ENCODE data around the gene GMDS. TPM values are rescaled to one million over a fixed set of nuclear protein-coding genes. Genes with fewer than 3 reads are reported as not detected.

GMDS gene
- total and polyA plus RNA-seq, 2 donors (not counting 1 experiment from before 2014, with no cell fraction given), result 11.5 to 16.4 TPM

- Mint-ChIP-seq H3K9me3 (ENCODE audit: insufficient read depth) (no peaks in the 10 kb centered on the region), H3K4me1 (no peaks in the 10 kb centered on the region), H3K27ac (no peak overlapping the region), H3K4me3 (no peak overlapping the region), H3K27me3 (no peaks in the 10 kb centered on the region)
- Histone ChIP-seq H3K36me3 (replicated peaks in 1 of 2; ENCODE audit: control extremely low read depth in 1 of 2, control insufficient read depth in 1 of 2, extremely low read depth in 1 of 2, insufficient read depth in 2 of 2, low read length in 1 of 2) (no peaks in the 10 kb centered on the region), H3K4me1 (ENCODE audit: control insufficient read depth in 2 of 2, insufficient read depth in 2 of 2, low read length in 2 of 2) (no peaks in the 10 kb centered on the region), H3K9me3 (ENCODE audit: control extremely low read depth in 1 of 3, control insufficient read depth in 2 of 3, insufficient read depth in 1 of 3, low read length in 2 of 3) (no peaks in the 10 kb centered on the region), H3K27ac (ENCODE audit: low read length in 2 of 2) (no peak overlapping the region), H3K9ac (ENCODE audit: low read length) (no peak overlapping the region), H2AFZ (ENCODE audit: insufficient read depth, low read depth, low read length, poor library complexity, severe bottlenecking) (no peak overlapping the region), H4K20me1 (ENCODE audit: control insufficient read depth, insufficient read depth, low read length, poor library complexity, severe bottlenecking) (no peaks in the 10 kb centered on the region), H3K27me3 (replicated peaks in 1 of 4; ENCODE audit: control extremely low read depth in 1 of 4, control insufficient read depth in 3 of 4, insufficient read depth in 4 of 4, low read length in 3 of 4) (no peaks in the 10 kb centered on the region), H3K79me2 (ENCODE audit: control insufficient read depth, insufficient read depth, low read length) (no peaks in the 10 kb centered on the region), H3K4me2 (replicated peaks; ENCODE audit: low read depth, low read length, poor library complexity, severe bottlenecking) (no peak overlapping the region), H3K4me3 (ENCODE audit: control extremely low read depth in 1 of 5, extremely low read depth in 1 of 5, insufficient read depth in 1 of 5, low read depth in 2 of 5, low read length in 4 of 5) (no peak overlapping the region)
- POLR2A ChIA-PET, result no interaction called here
- WGBS (ENCODE audit: insufficient coverage), result 94% methylated on average over 5 of the region's 5 CpGs
- no peak for ATAC-seq (ENCODE audit: low read depth)
- CTCF ChIA-PET, result no interaction called here
- DNase-seq, result no peak
- intact Hi-C loops (cut with micrococcal nuclease), result no loop called here
- TF ChIP-seq CTCF (IDR thresholded peaks at IDR 0.05) (no peak), EZH2 (IDR thresholded peaks at IDR 0.05; ENCODE audit: borderline replicate concordance, insufficient read depth, low read depth, low read length, poor library complexity, severe bottlenecking) (no peak)
Observed at GRCh38 chr6:1896897-1897296, 348.5 kb downstream of the GMDS start.

DNA sequence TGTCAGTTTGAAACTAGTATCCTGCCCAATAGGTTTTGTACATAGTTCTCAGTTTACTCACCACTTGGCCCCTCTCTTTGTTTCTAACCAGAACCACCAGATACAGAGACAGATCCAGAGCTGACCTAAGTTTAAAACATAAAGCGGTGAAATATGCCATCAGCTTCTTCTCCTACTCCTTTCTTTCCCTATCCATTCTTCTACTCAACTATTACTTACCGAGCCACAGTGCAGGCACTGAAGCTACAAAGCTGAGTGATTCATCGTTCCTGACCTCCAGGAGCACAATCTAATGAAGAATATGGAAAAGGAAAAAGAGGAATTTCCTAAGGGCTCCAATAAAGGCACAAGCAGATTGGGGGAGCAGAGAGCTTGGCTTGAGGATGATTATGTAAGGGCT, 349.7 kb downstream of the GMDS start:
- H3K4me3 Mint-ChIP-seq, result no peak overlapping the region
- no peaks in the 10 kb centered on the region for H3K4me1 Mint-ChIP-seq
- WGBS (ENCODE audit: insufficient coverage), result 100% methylated on average over 1 of the region's 3 CpGs
- H3K27me3 Mint-ChIP-seq, result no peaks in the 10 kb centered on the region
- no peak overlapping the region for H3K9ac ChIP-seq (ENCODE audit: low read length)
- H3K27ac Mint-ChIP-seq, result no peak overlapping the region
- H3K79me2 ChIP-seq (ENCODE audit: control insufficient read depth, insufficient read depth, low read length), result no peaks in the 10 kb centered on the region
- DNase-seq (no peak), ATAC-seq (ENCODE audit: low read depth) (no peak)
- no peak overlapping the region for H3K27ac ChIP-seq (ENCODE audit: low read length in 2 of 2)
- CTCF ChIA-PET, result no interaction called here
- no peaks in the 10 kb centered on the region for H3K9me3 ChIP-seq (ENCODE audit: control extremely low read depth in 1 of 3, control insufficient read depth in 2 of 3, insufficient read depth in 1 of 3, low read length in 2 of 3)
- H3K9me3 Mint-ChIP-seq (ENCODE audit: insufficient read depth), result peaks cover 3% of the 10 kb centered on the region
- no peak overlapping the region for H3K4me3 ChIP-seq (ENCODE audit: control extremely low read depth in 1 of 5, extremely low read depth in 1 of 5, insufficient read depth in 1 of 5, low read depth in 2 of 5, low read length in 4 of 5)
- TF ChIP-seq CTCF (IDR thresholded peaks at IDR 0.05) (no peak), EZH2 (IDR thresholded peaks at IDR 0.05; ENCODE audit: borderline replicate concordance, insufficient read depth, low read depth, low read length, poor library complexity, severe bottlenecking) (no peak)
- H4K20me1 ChIP-seq (ENCODE audit: control insufficient read depth, insufficient read depth, low read length, poor library complexity, severe bottlenecking), result no peaks in the 10 kb centered on the region
- intact Hi-C loops (cut with micrococcal nuclease), result no loop called here
- no peak overlapping the region for H3K4me2 ChIP-seq (replicated peaks; ENCODE audit: low read depth, low read length, poor library complexity, severe bottlenecking)
- no peaks in the 10 kb centered on the region for H3K36me3 ChIP-seq (replicated peaks in 1 of 2; ENCODE audit: control extremely low read depth in 1 of 2, control insufficient read depth in 1 of 2, extremely low read depth in 1 of 2, insufficient read depth in 2 of 2, low read length in 1 of 2)
- POLR2A ChIA-PET, result no interaction called here
- no peaks in the 10 kb centered on the region for H3K27me3 ChIP-seq (replicated peaks in 1 of 4; ENCODE audit: control extremely low read depth in 1 of 4, control insufficient read depth in 3 of 4, insufficient read depth in 4 of 4, low read length in 3 of 4)
- H3K4me1 ChIP-seq (ENCODE audit: control insufficient read depth in 2 of 2, insufficient read depth in 2 of 2, low read length in 2 of 2), result no peaks in the 10 kb centered on the region
- no peak overlapping the region for H2AFZ ChIP-seq (ENCODE audit: insufficient read depth, low read depth, low read length, poor library complexity, severe bottlenecking)
